Body of pancreas (tissue), 4 donors: Measurements from ENCODE around the gene FAM50A. TPM values are rescaled to one million over a fixed set of nuclear protein-coding genes. Genes with fewer than 3 reads are reported as not detected.

ENCODE experiments used
- ATAC-seq: fragments of 150-250 bp; one replicate; pipeline ENCODE4 v1.9.1; 2016
- DNase-seq, 4 donors: peaks; one replicate each; pipeline ENCODE4 v3.0.0-alpha.2; 2019
- H3K27ac ChIP-seq, 4 donors: fragments of 200-600 bp; sonication (generic); 1 replicate in 3 of 4; 2 replicates in 1 of 4; pipeline versions ENCODE4 v1.5.1 to v1.6.1; 2016 to 2019; ENCODE audit warnings: mild to moderate bottlenecking in 1 of 4, mixed read lengths in 1 of 4, moderate library complexity in 1 of 4
- H3K27me3 ChIP-seq, 2 donors: fragments of 200-600 bp; sonication (generic); one replicate each; pipeline ENCODE4 v1.6.0; 2016; ENCODE audit warnings: mild to moderate bottlenecking in 1 of 2
- H3K36me3 ChIP-seq, 2 donors: fragments of 200-600 bp; sonication (generic); replicated peaks in 1 of 2; 2 replicates each; pipeline ENCODE4 v1.5.1; 2016; ENCODE audit warnings: low read depth in 2 of 2; ENCODE audit not compliant: insufficient read depth in 1 of 2
- H3K4me1 ChIP-seq: fragments of 200-600 bp; sonication (generic); one replicate; pipeline ENCODE4 v1.6.0; 2016
- H3K4me3 ChIP-seq, 2 donors: fragments of 200-600 bp; sonication (generic); 1 replicate in 1 of 2; 2 replicates in 1 of 2; pipeline ENCODE4 v1.5.1; 2016 to 2019
- H3K9me3 ChIP-seq, 3 donors: fragments of 200-600 bp; sonication (generic); 1 replicate in 2 of 3; 2 replicates in 1 of 3; pipeline ENCODE4 v1.5.1; 2016
- CTCF ChIP-seq, 7 experiments: fragments of 450-650 bp in 4 of 7; fragments of 200-600 bp in 3 of 7; sonication (generic) in 3 of 7; IDR thresholded peaks; one replicate each; pipeline ENCODE4 v1.5.1; 2016 to 2019; ENCODE audit warnings: antibody characterized with exemption in 7 of 7
- POLR2A ChIP-seq, 3 donors: fragments of 450-650 bp; IDR thresholded peaks; one replicate each; pipeline ENCODE4 v1.6.1; 2016; ENCODE audit warnings: antibody characterized with exemption in 3 of 3, mild to moderate bottlenecking in 2 of 3
- WGBS, 2 donors: methylation state at CpG; one replicate each; pipeline ENCODE4 v1.1.5; 2017; 5-methylcytosine and 5-hydroxymethylcytosine counted together
- intact Hi-C: fragments of 100-400 bp; cut with DNase I; formaldehyde crosslinking; loops from one replicate; pipeline ENCODE4 v1.15.1; 2023
- total RNA-seq, 2 donors: library from RNA; depleted of rRNA; stranded (reverse); fragments of >200 nt; gene quantifications; one replicate each; pipeline ENCODE4 v1.1.0, GENCODE V29; 2016

The FAM50A gene
- total RNA-seq, 2 donors from 2014 or later, result 14.5 to 48.8 TPM

- Histone ChIP-seq H3K27ac (peak overlapping the region in 2 of 4 donors; percentile 17 to 52), H3K9me3 (no peaks in the 10 kb centered on the region), H3K4me3 (no peak overlapping the region), H3K36me3 (no peaks in the 10 kb centered on the region), H3K27me3 (no peaks in the 10 kb centered on the region), H3K4me1 (peaks cover 14% of the 10 kb centered on the region)
- 42 to 84% methylated on average over 5 to 6 of the region's 6 CpGs for WGBS, 2 donors
- no peak for TF ChIP-seq CTCF (IDR thresholded peaks at IDR 0.05)
- peak in 1 of 3 donors; percentile 6 for TF ChIP-seq POLR2A (IDR thresholded peaks at IDR 0.05)
- intact Hi-C loops, result no loop called here
- ATAC-seq, result no peak
- no peak for DNase-seq
These were observed 13.5 kb upstream of the FAM50A start for GRCh38 chrX:154430479-154430878.

GRCh38 chrX:154430916-154431315, 13.0 kb upstream of the FAM50A start:
- intact Hi-C loops, result no loop called here
- Histone ChIP-seq H3K9me3 (no peaks in the 10 kb centered on the region), H3K4me3 (no peak overlapping the region), H3K27me3 (no peaks in the 10 kb centered on the region), H3K36me3 (no peaks in the 10 kb centered on the region), H3K4me1 (peaks cover 14% of the 10 kb centered on the region), H3K27ac (peak overlapping the region in 2 of 4 donors; percentile 17 to 52)
- ATAC-seq (no peak), DNase-seq (no peak)
- 41 to 84% methylated on average over 7 of the region's 7 CpGs for WGBS, 2 donors
- TF ChIP-seq POLR2A (IDR thresholded peaks at IDR 0.05), result no peak
- no peak for TF ChIP-seq CTCF (IDR thresholded peaks at IDR 0.05)

- Histone ChIP-seq H3K9me3 (no peaks in the 10 kb centered on the region), H3K4me1 (peaks cover 18% of the 10 kb centered on the region), H3K27me3 (no peaks in the 10 kb centered on the region), H3K4me3 (no peak overlapping the region), H3K27ac (peak overlapping the region in 1 of 4 donors; percentile 52), H3K36me3 (no peaks in the 10 kb centered on the region)
- TF ChIP-seq CTCF (IDR thresholded peaks at IDR 0.05), result no peak
- TF ChIP-seq POLR2A (IDR thresholded peaks at IDR 0.05), result no peak
- ATAC-seq (no peak), DNase-seq (peak in 1 of 4 donors; percentile 54)
- 80 to 86% methylated on average over 1 to 5 of the region's 5 CpGs for WGBS, 2 donors
- intact Hi-C loops, result no loop called here
These were observed 12.6 kb upstream of the FAM50A start for GRCh38 chrX:154431341-154431740.

- Histone ChIP-seq H3K27me3 (no peaks in the 10 kb centered on the region), H3K9me3 (no peaks in the 10 kb centered on the region), H3K4me3 (no peak overlapping the region), H3K4me1 (peaks cover 19% of the 10 kb centered on the region), H3K36me3 (no peaks in the 10 kb centered on the region), H3K27ac (no peak overlapping the region)
- intact Hi-C loops, result no loop called here
- TF ChIP-seq CTCF (IDR thresholded peaks at IDR 0.05) (no peak), POLR2A (IDR thresholded peaks at IDR 0.05) (no peak)
- WGBS, 2 donors, result 91% methylated on average over 4 of the region's 8 CpGs; no CpG with 5 or more reads in 1 of the 2 donors
- DNase-seq, result no peak
- ATAC-seq, result no peak
These were observed 11.7 kb upstream of the FAM50A start for GRCh38 chrX:154432210-154432609.

GRCh38 chrX:154433605-154434004, 10.3 kb upstream of the FAM50A start:
- Histone ChIP-seq H3K27me3 (no peaks in the 10 kb centered on the region), H3K27ac (no peak overlapping the region)

More at GRCh38 chrX:154433605-154434004, 10.3 kb upstream of the FAM50A start:
- DNase-seq (no peak), ATAC-seq (no peak)
- intact Hi-C loops, result no loop called here
- Histone ChIP-seq H3K36me3 (no peaks in the 10 kb centered on the region), H3K9me3 (no peaks in the 10 kb centered on the region), H3K4me1 (peaks cover 22% of the 10 kb centered on the region), H3K4me3 (no peak overlapping the region)
- 92% methylated on average over 6 of the region's 7 CpGs; no CpG with 5 or more reads in 1 of the 2 donors for WGBS, 2 donors
- TF ChIP-seq CTCF (IDR thresholded peaks at IDR 0.05) (no peak), POLR2A (IDR thresholded peaks at IDR 0.05) (no peak)
